ENCODE measurements around the gene SDHAF2.
"Not testable (repeated sequence)": the region's sequence is repeated elsewhere in the genome, so short reads cannot be mapped to it uniquely, and the experiment has no call there.

SDHAF2 gene

GRCh38 chr11:61425367-61426131, 4.4 kb upstream of the SDHAF2 start:
- DNase-seq (ENCODE audit: low read depth), result no peak

GRCh38 chr11:61429346-61429690, 606 bp upstream of the SDHAF2 start:
- peak; percentile 49 for DNase-seq (ENCODE audit: low read depth)

DNA sequence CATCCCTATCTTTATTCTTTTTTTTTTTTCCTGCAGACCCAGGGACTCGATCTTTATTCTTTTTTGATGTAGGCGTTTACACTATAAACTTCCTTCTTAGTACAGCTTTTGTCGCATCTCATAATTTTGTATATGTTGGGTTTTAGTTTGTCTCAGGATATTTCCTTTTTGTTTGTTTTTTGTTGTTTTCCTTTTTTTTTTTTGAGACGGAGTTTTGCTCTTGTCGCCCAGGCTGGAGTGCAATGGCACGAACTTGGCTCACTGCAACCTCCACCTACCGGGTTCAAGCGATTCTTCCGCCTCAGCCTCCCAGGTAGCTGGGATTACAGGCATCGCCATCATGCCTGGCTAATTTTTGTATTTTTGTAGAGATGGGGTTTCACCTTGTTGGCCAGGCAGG, 915 bp downstream of the SDHAF2 start:
- DNase-seq (ENCODE audit: low read depth), result not testable (repeated sequence)

DNA sequence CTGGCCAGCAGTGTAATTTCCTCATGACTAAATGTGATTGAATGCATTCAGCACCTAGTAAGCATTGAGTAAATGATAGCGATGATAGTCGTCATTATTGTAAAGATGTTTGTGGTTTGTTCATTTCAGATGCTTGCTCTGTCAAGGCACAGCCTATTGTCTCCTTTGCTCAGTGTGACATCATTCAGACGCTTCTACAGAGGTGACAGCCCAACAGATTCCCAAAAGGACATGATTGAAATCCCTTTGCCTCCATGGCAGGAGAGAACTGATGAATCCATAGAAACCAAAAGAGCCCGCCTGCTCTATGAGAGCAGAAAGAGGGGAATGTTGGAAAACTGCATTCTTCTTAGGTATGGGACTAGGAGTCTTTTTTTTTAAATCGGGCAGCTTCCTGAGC, 7.6 kb downstream of the SDHAF2 start:
- DNase-seq (ENCODE audit: low read depth), result no peak

DNA sequence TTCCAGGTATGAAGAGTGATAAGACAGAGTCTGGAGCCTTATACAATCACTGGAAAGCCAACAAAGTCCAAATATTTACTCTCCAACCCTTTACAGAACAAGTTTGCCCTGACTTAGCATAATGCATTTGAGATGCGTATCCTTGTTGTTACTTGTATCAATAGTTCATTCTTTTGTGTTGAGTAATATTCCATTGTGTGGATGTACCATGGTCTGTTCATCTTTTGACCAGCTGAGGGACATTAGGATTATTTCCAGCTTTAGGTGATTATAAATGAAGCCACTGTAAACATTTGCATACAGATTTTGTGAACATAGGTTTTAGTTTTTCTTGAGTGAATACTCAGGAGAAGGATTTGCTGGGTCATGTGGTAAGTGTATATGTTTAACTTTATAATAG, 9.7 kb downstream of the SDHAF2 start:
- DNase-seq (ENCODE audit: low read depth), result no peak

DNA sequence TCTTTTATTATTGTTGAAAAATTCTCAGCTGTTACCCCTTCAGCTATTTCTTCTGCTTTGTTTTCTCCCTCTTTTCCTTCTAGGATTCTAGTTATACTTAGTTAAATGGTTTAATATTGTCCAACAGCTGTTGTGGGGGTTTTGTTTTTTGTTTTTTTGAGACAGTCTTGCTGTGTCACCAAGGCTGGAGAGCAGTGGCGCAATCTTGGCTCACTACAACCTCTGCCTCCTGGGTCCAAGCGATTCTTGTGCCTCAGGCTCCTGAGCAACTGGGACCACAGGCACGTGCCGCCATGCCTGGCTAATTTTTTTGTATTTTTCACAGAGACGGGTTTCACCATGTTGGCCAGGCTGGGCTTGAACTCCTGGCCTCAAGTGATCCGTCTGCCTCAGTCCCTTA, 12.7 kb downstream of the SDHAF2 start:
- no peak for DNase-seq (ENCODE audit: low read depth)

GRCh38 chr11:61445516-61445915, 15.6 kb downstream of the SDHAF2 start:
- DNase-seq (ENCODE audit: low read depth), result no peak

GRCh38 chr11:61446211-61446651, 16.3 kb downstream of the SDHAF2 start:
- DNase-seq (ENCODE audit: low read depth), result peak; percentile 94

GRCh38 chr11:61447601-61448551, 18.0 kb downstream of the SDHAF2 start:
- peak; percentile 46 for DNase-seq (ENCODE audit: low read depth)

- DNase-seq (ENCODE audit: low read depth), result no peak
Observed at GRCh38 chr11:61448552-61448927, 18.6 kb downstream of the SDHAF2 start.

DNA sequence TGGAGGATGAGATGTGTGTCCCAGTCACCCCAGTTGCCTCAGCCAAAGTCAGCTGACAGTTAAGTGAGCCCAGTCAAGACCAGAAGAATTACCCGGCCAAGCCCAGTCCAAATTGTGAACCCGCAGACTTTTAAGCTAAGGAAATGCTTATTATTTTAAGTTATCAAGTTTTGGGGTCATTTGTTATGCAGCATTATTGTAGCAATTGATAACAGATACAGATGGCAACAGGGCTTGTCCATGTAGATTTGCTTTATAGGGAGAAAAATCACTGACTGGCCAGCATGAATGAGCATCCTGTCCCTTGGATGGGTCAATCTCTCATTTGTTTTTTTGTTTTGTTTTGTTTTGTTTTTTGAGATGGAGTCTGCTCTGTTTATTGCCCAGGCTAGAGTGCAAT, 22.9 kb downstream of the SDHAF2 start:
- DNase-seq (ENCODE audit: low read depth), result no peak

DNA sequence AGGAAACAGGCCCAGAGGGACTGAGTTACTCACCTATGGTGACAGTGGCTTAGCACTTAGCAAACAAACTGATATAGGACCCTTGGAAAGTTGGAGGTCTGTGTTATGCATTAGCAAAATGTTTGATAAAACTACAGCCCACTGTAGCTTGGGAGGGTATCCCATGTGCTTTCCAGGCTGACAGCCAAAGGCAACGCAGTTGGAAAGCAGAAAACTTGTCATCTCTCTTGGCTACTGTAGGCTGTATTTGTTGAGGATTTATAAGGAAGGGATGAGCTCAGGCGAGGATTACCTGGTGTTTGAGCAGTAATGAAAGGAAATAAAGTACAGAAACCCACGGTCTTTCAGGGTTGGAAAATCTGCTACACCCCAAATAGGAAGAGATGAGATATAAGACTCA, 23.8 kb downstream of the SDHAF2 start:
- DNase-seq (ENCODE audit: low read depth), result no peak

DNA sequence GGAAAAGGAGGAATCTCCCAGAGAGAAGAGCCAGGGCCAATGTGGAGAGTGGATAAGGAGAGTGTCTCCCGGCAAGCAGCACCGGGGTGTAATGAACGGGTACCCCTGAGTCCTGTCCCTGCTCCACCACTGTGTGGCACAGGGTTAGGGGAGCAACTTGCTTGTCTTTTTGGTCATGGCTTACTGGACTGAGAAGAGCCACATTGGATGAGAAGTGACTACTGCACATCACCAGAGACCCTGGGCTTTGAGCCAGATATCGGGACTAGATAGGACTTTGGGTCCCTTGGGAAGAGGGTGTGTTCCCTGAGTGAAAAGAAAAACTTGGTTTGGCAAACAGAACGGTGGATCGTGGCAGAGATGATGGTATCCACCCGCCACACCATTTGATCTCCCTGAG, 24.6 kb downstream of the SDHAF2 start:
- no peak for DNase-seq (ENCODE audit: low read depth)

- DNase-seq (ENCODE audit: low read depth), result no peak
Observed at GRCh38 chr11:61460474-61460881, 30.6 kb downstream of the SDHAF2 start.

- DNase-seq (ENCODE audit: low read depth), result peak; percentile 34
Observed at GRCh38 chr11:61460986-61461385, 31.1 kb downstream of the SDHAF2 start.

DNA sequence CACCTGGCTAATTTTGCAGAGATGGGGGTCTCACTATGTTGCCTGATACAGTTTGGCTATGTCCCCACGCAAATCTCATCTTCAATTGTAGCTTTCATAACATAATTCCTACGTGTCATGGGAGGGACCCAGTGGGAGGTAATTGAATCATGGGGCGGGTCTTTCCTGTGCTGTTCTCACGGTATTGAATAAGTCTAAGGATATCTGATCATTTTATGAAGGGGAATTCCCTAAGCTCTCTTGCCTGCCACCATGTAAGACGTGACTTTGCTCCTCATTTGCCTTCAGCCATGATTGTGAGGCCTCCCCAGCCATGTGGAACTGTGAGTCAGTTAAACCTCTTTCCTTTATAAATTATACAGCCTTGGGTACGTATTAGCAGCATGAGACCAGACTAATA, 37.7 kb downstream of the SDHAF2 start:
- DNase-seq (ENCODE audit: low read depth), result not testable (repeated sequence)

DNA sequence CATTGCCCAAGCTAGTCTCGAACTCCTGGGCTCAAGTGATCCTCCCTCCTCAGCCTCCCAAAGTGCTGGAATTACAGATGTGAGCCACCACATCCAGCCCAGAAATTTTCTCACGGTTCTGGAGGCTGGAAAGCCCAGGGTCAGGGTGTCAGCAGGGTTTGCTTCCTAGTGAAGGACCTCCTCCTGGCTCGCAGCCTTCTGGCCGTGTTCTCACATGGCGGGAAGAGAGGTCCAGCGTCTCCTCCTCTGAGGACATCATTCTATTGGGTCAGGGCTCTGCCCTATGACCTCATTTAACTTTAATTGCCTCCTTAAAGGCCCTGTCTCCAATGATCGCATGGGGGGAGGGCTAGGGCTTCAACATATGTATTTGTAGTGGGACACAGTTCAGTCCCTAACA, 38.1 kb downstream of the SDHAF2 start:
- DNase-seq (ENCODE audit: low read depth), result no peak

DNA sequence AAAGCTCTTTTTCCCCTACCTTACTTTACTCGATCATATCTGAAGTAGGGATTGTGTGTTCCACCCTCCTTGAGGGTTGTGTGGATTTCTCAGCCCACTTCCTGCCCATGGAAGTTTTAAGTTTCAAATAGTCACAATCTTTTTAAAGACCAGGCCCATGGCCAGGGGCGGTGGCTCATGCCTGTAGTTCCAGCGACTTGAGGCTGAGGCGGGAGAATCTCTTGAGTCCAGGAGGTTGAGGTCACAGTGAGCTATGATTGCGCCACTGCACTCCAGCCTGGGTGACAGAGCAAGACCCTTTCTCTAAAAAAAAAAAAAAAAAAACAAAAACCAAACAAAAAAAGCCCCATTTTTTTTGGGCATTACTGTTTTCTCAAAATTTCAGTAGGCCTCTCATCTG, 42.4 kb downstream of the SDHAF2 start:
- DNase-seq (ENCODE audit: low read depth), result no peak

- DNase-seq (ENCODE audit: low read depth), result no peak
Observed at GRCh38 chr11:61472868-61473267, 42.9 kb downstream of the SDHAF2 start.

- peak; percentile 74 for DNase-seq (ENCODE audit: low read depth)
Observed at GRCh38 chr11:61473370-61474012, 43.6 kb downstream of the SDHAF2 start.

GRCh38 chr11:61474013-61474643, 44.2 kb downstream of the SDHAF2 start:
- peak; percentile 25 for DNase-seq (ENCODE audit: low read depth)

GRCh38 chr11:61475433-61475832, 45.5 kb downstream of the SDHAF2 start:
- DNase-seq (ENCODE audit: low read depth), result no peak
